ENCODE results near the gene PLAAT2.
"Not testable (repeated sequence)": the region's sequence is repeated elsewhere in the genome, so short reads cannot be mapped to it uniquely, and the experiment has no call there.

The PLAAT2 gene

DNA sequence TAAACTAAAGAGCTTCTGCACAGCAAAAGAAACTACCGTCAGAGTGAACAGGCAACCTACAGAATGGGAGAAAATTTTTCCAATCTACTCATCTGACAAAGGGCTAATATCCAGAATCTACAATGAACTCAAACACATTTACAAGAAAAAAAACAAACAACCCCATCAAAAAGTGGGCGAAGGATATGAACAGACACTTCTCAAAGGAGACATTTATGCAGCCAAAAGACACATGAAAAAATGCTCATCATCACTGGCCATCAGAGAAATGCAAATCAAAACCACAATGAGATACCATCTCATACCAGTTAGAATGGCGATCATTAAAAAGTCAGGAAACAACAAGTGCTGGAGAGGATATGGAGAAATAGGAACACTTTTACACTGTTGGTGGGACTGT lies 15.7 kb upstream of the PLAAT2 start:
- DNase-seq (ENCODE audit: low spot score): not testable (repeated sequence)

DNA sequence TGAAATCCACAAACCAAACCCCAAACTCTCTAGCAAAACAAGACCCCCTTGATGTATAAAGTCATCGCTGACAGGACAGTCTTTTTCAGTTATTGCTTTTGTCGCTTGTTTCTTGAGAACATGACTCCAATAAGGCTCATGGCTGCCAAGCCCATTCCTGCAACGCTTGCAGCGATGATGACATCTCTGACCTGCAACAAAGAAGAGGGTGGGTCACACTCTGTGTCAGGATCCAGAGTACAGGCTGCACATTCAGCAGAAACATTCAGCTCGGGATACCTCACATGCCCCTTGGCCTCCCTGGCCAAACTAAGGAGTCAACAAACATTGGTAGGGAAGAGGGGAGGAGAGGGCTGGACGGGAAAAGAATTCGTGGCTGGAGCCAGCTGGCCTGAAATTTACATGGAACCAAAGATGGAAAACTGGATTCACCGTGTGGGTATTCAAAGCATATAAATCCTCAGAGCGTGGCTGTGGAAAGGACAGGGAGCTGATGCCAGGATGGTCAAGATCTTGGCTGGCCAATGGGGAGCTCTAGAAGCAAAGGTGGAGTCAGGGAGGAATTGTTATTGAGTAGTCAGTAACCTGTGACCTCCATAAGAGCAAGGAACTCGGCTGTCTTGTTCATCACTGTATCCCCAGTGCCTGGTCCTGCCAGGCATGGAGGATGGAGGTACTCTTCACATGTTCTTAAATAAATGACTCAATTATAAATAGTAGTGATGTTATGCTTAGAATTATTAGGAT lies 11.8 kb upstream of the PLAAT2 start:
- DNase-seq (ENCODE audit: low spot score): no peak

DNA sequence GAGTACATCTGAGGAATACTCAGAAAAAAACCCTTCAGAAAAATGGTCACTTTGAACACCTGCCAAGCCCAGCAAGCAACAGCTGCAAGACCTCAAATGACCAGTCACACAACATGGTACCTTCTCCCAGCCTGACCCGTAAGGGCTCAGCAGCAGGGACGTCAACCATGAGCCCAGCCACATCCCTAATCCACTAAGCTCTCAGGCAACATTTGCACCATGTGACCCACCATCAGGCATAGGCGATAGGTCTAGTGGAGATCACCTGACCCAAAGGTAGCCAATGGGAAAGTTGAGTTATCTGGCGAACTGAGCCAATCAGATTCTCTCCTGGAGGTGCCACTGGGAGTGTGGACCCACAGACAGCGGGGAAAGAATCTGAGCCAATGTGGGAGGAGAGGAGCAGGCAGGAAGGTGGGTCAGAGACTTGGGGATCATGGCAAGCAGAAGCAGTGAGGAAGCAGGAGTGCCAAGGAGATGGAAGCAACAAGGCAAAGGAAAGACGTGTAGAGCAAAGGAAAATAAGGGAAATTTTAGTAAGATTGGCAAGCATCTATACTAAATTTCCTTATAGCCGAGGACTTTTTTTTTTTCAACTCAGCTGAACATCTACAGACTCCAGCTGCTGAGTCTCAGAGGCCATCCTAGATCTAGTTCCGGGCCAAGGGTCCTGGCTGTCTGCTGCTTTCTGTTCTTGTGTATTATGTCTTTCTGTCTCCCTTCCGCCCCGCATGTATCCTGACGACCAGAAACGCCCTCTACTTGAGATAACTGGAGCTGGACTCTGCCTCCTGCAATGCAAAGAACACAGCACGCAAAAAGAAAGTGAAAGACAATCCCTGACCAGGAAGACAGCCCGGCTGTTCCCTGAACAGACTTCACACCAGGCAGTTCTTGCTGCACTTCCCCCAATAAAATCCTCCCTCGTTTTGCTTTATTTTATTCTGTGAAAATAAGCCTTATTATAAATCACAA lies 11.0 kb upstream of the PLAAT2 start:
- DNase-seq (ENCODE audit: low spot score): no peak

DNA sequence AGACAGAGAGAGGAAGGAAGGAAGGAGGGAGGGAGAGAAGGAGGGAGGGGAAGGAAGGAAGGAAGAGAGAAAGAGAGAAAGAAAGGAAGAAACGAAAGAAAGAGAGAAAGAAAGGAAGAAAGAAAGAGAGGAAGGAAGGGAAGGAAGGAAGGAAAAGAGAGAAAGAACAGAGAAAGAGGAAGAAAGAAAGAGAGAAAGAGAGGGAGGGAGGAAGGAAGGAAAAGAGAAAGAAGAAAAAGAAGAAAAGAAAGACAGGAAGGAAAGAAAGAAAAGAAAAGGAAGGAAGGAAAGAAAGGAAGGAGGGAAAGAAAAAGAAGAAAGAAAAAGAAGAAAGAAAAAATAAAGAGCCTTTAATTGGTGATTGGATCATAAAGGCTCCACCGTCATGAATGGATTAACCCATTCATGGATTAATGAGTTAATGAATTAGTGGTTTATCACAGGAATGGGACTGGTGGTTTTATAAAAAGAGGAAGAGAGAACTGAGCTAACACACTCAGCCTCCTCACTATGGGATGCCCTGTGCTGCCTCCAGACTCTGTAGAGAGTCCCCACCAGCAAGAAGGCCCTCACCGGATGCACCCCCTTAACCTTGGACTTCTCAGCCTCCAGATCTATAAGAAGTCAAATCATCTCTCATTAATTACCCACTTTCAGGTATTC lies 9.0 kb upstream of the PLAAT2 start:
- DNase-seq (ENCODE audit: low spot score): no peak

DNA sequence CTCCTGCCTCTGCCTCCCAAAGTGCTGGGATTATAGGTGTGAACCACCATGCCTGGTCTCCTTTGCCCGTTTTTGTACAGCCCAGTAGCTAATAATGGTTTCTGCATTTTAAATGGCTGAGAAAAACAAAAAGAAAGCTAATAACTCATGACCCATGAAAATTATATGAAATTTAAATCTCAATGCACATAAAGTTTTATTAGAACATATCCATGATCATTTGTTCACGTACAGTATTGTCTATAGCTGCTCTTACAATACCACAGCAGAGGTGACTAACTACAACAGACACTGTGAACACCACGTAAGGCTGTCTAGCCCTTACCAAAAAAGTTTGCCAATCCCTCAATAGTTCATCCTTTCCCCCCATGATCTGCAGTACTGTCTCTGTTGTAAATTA lies 6.4 kb upstream of the PLAAT2 start:
- no peak for DNase-seq (ENCODE audit: low spot score)

DNA sequence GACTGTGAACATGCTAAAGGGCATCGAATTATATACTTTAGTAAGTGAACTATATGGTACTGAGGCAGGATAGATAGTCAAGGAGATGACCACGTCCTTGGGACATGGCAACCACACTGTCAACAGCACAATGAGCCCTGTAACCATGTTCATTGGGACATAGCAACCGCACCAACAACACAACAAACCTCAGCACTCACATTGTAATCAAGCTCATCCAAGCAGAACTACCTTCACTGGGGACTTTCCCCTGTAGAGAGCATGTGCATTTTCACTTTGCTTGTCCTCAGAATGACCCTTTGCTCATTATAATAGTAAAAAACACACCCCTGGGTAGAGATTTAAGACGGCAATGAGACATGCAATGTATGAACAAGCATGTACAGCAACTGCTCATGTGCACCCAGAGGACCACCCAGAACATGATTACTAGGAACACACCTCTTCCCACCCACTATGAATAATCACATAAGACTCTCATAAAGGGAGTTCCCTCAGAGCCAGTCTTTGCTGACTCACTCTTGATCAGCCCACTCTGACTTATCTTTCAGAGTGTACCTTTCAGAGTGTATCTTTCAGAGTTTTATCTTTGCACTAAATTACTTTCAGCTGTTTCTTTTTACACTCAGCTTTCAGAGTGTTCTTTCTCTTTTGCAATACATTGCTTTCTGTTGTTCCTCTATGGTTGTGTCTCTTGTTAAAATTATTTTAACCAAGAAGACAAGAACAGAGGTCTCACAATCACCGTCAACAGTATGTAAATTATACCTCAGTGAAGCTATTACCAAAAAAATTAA lies 4.1 kb upstream of the PLAAT2 start:
- DNase-seq (ENCODE audit: low spot score): peak; percentile 17

DNA sequence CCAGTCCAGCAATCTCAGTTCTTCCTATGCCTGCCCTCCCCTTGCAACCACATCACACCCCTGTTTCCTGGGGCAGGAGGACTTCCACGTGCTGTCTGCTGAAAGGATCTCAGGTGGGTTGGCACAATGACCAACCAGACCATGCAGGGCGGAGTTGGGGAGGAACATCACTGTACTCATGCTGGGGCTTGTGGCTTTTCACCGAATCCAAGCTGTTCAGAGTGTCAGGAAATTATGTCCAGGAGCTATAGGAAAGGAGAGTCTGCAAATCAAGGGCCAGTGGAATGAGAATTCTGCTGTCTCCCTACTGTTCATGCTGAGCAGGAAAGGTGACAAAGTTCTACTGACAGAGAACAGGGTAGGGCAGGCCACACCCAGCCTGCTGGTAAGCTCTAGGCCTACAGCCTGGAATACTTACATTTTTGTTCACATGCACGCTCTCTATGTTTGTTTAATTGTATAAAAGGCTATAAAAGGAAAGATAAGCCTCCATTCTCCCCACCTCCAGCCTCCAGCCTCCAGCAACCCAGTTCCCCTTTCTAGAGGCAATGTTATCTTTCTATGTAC lies 1.7 kb upstream of the PLAAT2 start:
- no peak for DNase-seq (ENCODE audit: low spot score)

DNA sequence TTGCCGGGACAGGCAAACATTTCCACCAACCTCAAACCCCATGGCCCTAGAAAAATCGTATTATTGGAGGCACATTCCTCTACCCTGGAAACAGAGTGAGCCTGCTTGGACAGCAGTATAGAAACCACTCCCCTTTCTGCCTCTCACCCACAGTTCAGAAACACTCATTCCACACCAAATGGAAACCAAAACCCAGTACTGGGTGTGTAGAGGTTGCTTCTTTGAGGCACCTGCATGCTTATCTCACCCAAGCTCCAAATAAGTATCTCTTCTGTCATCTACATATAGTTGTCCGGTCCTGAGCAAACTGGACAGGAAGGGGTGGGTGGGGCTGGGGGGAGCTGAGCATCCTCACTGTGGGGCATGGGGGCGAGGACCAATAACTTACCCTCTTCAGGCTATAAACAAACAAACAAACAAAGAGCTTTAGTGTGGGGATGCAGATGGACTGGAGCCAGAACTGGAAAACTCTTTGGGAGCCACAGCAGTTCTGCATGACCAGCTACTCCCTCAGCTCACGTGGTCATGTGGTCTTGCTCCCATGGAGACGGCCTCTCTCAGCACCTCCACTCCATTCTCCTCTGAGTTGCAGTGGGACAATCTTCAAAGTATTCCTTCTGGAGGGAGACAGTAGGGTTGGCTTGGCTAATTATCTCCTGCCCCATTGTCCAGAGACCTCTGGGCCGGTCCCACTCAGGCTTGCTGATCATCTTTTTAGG lies 1.0 kb upstream of the PLAAT2 start:
- no peak for DNase-seq (ENCODE audit: low spot score)

DNA sequence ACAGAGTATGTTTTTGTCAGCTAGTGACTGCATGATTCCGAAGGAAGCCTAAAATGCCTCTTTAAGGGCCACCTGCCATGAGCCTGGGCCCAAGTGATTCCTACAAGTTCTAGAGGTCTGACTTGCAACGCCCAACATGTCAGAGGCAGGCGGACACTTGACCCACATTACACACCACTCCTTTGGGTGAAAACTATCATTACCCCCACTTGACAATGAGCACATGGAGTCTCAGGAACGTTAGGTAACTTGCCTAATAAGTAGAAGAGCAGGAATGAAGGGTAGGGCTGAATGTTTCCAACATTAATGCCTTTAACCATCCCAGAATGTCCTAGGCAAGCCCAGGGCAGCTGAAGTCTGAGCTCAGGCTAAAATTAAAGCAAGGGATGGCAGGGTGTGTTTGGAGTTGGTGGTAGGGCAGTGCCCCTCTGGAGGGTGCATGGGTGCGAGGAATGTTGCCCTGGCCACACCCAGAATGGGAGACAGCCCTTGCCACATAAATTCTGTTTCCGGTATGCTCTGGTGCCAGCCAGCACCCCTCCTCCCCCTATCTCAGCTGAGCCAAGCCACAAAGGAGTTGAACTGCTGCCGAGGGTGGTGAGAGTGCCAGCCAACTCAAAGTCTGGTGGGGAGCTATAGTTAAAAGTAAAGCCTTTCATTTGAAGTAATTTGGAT lies 2.5 kb downstream of the PLAAT2 start:
- no peak for DNase-seq (ENCODE audit: low spot score)

DNA sequence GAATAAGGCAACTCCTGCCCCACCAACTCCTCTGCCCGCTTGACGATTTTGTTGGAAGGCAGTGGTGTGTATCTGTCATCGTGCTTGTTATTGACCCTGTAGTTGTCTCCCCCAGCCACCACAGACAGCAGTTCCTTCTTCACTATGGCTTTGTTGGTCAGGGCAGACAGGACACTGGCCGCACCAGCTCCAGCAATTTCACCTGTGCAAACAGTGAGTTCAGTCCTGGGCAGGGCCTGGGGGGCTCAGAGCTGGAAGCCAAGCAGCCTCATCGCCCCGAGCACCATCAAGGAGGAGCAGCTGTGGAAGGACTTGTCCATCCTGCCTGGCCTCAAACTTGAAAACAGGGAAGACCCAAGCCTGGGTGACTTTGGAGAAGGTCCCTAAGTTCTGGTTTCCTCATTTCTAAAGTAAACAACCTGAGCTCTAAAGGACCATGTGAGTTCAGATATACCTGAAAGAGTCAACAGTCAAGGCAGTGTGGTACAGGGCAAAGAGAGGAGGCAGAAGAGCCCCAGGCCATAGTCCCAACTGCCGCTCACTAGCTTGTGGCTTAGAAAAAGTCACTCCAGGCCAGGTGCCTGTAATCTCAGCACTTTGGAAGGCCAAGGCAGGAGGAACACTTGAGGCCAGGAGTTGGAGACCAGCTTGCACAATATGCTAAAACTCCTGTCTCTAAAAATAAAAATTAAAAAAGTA lies 4.6 kb downstream of the PLAAT2 start:
- no peak for DNase-seq (ENCODE audit: low spot score)

DNA sequence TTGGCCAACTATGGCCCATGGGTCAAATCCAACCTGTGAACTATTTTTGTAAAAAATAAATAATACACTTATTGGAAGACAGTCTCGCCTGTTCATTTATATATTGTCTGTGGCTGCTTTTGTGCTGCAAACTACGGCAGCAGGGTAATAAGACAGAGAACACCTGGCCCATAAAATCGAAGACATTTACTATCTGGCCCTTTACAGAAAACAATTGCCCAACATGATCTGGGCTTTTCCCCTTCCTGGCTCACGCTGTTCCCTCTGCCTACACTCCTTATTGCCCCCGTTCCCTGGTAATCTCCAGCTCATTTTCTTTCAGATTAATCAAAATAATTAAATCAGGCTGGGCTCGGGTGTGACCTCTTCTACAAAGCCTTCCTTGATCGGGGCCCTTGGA lies 5.6 kb downstream of the PLAAT2 start:
- DNase-seq (ENCODE audit: low spot score): no peak

DNA sequence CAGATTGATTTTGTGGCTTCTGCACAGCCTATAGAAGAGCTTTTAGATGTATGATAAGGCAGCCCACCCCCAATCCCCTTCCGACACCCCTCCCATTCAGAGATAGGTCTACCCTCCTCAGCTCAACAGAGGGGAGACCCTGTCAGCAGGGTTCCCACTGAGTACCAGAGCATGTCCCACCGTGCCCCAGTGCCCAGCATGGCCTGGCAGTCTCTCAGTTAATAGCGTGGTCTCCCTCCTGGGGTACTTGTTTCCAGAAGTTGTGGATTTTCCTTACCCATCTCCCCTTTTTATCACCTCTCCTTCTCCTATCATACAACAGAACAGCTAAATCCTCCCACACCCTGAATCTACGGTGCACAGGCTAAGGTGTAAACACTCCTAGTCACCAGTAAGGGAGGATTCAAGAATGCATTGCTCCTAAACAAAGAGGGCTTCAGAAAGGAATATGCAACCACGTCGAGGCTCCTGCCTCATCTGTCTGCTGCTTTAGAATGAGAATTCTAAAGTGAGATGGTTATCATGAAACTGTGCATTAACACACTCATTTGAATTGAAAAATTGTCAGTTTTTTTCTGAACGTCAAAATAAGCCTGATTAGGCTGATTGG lies 6.7 kb downstream of the PLAAT2 start:
- no peak for DNase-seq (ENCODE audit: low spot score)

DNA sequence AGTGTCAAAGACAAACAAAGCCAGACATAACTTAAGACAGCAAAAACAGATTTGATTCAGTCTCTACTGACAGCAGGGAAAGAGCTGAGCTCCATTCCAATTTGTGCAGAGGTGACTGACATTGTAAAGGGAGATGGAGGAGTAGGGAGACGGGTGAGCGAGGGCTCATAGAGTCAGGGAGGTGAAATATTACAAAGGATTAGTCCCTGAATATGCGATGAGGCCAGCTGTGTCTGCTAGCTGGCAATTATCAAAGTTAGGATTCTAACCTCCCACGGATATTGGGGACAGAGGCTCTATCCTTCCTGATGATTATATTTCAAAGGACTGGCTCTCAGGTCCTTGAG lies 8.3 kb downstream of the PLAAT2 start:
- DNase-seq (ENCODE audit: low spot score): no peak

DNA sequence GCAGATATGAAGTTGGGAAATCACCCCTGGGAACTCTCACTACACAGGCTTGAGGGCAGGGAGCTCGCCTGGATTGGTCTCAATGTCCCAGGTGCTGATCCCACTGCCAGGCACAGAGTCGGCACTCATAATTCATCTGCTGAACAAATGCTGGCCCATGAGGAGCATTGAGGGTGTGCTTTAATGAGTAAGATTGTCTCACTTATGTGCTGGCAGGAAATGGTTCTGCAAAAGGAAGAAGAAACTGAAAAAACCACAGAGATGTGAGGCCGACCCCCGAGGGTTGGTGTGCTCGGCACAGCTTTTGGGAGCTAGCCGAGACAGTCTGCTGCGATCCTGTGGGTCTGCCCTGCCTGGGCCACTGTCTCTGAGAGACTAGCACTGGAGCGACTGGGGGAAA lies 9.4 kb downstream of the PLAAT2 start:
- no peak for DNase-seq (ENCODE audit: low spot score)

DNA sequence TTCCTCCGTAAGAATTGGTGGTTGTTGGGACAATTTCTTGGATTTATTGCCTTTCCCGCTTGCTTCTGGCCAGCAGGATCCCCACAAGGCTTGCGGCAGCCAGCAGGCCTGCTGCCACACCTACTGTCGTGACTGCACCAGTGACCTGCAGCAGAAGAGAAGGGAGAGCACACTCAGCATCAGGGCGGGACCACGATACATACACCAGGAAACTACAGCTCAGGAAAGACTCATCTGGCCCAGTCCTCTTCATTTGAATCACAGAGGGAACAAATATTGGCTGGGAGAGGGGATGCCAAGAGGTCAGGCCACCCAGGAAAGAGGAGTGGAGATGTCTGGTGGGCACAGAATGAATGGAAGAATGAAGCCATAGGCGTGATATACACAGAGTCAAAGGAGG lies 10.3 kb downstream of the PLAAT2 start:
- no peak for DNase-seq (ENCODE audit: low spot score)

DNA sequence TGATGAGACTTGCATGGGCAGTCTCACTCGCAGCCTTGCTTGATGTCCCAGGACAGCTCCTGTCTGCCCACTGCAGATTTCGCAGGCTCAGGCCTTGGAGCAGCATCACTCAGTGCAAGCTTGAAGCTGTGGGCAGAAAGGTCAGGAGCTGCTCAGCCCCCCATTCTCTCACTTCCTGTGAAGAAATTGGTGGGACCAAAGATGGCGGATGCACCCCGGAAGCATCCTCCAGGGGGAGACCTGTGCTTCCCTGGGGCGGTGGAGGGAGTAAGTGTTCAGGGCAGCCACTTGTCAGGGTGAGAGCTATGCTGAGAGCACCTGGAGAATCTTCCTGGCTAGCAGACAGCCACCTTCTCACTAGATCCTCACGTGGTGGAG lies 11.3 kb downstream of the PLAAT2 start:
- no peak for DNase-seq (ENCODE audit: low spot score)

DNA sequence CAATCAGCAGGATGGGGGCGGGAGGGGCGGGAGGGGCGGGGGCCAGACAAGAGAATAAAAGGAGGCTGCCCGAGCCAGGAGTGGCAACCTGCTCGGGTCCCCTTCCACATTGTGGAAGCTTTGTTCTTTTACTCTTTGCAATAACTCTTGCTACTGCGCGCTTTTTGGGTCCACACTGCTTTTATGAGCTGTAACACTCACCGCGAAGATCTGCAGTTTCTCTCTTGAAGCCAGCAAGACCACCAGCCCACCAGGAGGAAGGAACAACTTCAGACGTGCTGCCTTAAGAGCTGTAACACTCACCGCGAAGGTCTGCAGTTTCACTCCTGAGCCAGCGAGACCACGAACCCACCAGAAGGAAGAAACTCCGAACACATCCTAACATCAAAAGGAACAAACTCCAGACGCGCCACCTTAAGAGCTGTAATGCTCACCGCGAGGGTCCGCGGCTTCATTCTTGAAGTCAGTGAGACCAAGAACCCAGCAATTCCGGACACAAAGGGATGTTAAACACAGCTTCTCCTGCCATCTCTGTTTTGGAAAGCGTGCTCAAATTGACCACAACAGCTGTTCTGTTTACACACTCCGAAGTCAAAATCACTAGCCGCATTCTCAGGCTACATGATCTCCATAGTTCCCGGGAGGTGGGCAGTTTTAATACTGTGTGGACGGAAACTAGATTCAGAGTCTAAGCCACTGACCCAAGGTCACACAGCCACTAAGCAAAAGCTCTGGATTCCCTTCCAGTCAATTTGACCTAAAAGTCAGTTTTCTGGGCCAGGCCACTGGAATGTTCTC lies 11.9 kb downstream of the PLAAT2 start:
- DNase-seq (ENCODE audit: low spot score): no peak

DNA sequence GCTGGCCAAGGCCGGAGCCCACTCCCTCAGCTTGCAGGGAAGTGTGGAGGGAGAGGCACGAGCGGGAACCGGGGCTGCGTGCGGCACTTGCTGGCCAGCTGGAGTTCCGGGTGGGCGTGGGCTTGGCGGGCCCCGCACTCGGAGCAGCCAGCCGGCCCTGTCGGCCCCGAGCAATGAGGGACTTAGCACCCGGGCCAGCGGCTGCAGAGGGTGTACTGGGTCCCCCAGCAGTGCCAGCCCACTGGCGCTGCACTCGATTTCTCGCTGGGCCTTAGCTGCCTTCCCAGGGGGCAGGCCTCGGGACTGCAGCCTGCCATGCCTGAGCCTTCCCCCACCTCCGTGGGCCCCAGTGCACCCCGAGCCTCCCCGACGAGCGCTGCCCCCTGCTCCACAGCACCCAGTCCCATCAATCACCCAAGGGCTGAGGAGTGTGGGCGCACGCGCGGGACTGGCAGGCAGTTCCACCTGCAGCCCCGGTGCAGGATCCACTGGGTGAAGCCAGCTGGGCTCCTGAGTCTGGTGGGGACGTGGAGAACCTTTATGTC lies 13.0 kb downstream of the PLAAT2 start:
- not testable (repeated sequence) for DNase-seq (ENCODE audit: low spot score)
